GM12872 (cell line): Measurements from ENCODE around the gene GPX4.

Experiments used
- TF ChIP-seq, protein P1 (sequence below): IDR thresholded peaks from 3 replicates; pipeline ENCODE4 v1.5.1; 2011; ENCODE audit warnings: low read depth, mild to moderate bottlenecking, low read length, moderate library complexity; ENCODE audit not compliant: insufficient read depth

Gene GPX4

GRCh38 chr19:1070576-1070930 lies 33.2 kb upstream of the GPX4 start:
- TF ChIP-seq, protein P1, sequence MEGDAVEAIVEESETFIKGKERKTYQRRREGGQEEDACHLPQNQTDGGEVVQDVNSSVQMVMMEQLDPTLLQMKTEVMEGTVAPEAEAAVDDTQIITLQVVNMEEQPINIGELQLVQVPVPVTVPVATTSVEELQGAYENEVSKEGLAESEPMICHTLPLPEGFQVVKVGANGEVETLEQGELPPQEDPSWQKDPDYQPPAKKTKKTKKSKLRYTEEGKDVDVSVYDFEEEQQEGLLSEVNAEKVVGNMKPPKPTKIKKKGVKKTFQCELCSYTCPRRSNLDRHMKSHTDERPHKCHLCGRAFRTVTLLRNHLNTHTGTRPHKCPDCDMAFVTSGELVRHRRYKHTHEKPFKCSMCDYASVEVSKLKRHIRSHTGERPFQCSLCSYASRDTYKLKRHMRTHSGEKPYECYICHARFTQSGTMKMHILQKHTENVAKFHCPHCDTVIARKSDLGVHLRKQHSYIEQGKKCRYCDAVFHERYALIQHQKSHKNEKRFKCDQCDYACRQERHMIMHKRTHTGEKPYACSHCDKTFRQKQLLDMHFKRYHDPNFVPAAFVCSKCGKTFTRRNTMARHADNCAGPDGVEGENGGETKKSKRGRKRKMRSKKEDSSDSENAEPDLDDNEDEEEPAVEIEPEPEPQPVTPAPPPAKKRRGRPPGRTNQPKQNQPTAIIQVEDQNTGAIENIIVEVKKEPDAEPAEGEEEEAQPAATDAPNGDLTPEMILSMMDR: no peak

- TF ChIP-seq, protein P1: no peak
These were observed 32.6 kb upstream of the GPX4 start for GRCh38 chr19:1070931-1071791.

GRCh38 chr19:1072371-1073015 lies 31.3 kb upstream of the GPX4 start:
- TF ChIP-seq, protein P1: no peak

GRCh38 chr19:1073063-1073955 lies 30.5 kb upstream of the GPX4 start:
- TF ChIP-seq, protein P1: no peak

- TF ChIP-seq, protein P1: no peak
These were observed 29.8 kb upstream of the GPX4 start for GRCh38 chr19:1073956-1074517.

DNA sequence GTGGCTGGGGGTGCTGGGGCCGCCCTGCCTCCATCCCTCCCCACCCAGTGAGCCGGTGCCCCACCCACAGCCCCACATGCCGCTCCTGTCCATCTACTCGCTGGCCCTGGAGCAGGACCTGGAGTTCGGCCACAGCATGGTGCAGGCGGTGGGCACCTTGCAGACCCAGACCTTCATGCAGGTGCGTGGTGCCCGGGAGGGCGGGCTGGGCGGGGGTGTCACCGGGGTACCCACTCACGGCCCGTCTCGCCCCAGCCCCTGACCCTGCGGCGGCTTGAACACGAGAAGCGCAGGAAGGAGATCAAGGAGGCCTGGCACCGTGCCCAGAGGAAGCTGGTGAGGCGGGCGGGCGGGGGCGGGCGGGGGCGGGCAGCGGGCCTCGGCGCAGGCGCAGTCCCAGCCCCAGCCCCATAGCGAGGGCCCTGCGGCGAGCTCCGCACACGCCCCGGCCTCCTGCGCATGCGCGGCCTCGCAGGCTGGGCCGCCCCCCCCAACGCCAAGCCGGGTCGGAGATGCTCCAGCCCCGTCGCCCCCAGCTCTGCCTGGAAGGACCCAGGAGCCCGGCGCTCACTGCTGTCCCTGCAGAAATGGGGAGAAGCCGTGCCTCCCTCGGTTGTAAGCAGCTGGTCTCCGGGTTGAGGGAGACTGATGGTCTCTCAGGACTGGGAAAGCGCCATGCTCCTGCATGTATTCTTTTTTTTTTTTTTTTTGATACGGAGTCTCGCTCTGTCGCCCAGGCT lies 29.1 kb upstream of the GPX4 start:
- TF ChIP-seq, protein P1: no peak
